ENCODE results near the gene ARID2.

- TF ChIP-seq CTCF (tag by site-specific recombination; IDR thresholded peaks at IDR 0.05) (no peak), ZSCAN16 (tag by site-specific recombination; IDR thresholded peaks at IDR 0.05) (no peak), ZBTB21 (tag by site-specific recombination; IDR thresholded peaks at IDR 0.05) (no peak), ZNF473 (tag by site-specific recombination; IDR thresholded peaks at IDR 0.05) (no peak)
Measured at GRCh38 chr12:45913631-45914030, 184.1 kb downstream of the ARID2 start.

All from HEK293 (cell line).